ENCODE measurements around the gene FREM2.

FREM2 gene

GRCh38 chr13:38824342-38824741 is 137.5 kb downstream of the FREM2 start:
- TF ChIP-seq ZNF626 (tag by site-specific recombination; IDR thresholded peaks at IDR 0.05) (no peak), ZNF239 (tag by site-specific recombination; IDR thresholded peaks at IDR 0.05) (no peak)
- TF ChIP-seq, protein P1, sequence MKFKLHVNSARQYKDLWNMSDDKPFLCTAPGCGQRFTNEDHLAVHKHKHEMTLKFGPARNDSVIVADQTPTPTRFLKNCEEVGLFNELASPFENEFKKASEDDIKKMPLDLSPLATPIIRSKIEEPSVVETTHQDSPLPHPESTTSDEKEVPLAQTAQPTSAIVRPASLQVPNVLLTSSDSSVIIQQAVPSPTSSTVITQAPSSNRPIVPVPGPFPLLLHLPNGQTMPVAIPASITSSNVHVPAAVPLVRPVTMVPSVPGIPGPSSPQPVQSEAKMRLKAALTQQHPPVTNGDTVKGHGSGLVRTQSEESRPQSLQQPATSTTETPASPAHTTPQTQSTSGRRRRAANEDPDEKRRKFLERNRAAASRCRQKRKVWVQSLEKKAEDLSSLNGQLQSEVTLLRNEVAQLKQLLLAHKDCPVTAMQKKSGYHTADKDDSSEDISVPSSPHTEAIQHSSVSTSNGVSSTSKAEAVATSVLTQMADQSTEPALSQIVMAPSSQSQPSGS (tag by site-specific recombination; IDR thresholded peaks at IDR 0.05; ENCODE audit: low read depth) = no peak
- TF ChIP-seq, protein P2, sequence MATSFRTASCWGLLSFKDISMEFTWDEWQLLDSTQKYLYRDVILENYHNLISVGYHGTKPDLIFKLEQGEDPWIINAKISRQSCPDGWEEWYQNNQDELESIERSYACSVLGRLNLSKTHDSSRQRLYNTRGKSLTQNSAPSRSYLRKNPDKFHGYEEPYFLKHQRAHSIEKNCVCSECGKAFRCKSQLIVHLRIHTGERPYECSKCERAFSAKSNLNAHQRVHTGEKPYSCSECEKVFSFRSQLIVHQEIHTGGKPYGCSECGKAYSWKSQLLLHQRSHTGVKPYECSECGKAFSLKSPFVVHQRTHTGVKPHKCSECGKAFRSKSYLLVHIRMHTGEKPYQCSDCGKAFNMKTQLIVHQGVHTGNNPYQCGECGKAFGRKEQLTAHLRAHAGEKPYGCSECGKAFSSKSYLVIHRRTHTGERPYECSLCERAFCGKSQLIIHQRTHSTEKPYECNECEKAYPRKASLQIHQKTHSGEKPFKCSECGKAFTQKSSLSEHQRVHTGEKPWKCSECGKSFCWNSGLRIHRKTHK (tag by site-specific recombination; IDR thresholded peaks at IDR 0.05) = no peak
- ChIA-PET POLR2A (no interaction called here), CTCF (no interaction called here)
- Histone ChIP-seq H3K27ac (ENCODE audit: extremely low read depth, low read depth, low read length) (no peak overlapping the region), H3K36me3 (ENCODE audit: control insufficient read depth in 2 of 2, insufficient read depth in 1 of 2, low read length in 2 of 2) (no peaks in the 10 kb centered on the region), H3K9me3 (ENCODE audit: control insufficient read depth, insufficient read depth, low read depth, low read length) (no peaks in the 10 kb centered on the region), H3K4me3 (ENCODE audit: low read depth, low read length) (no peak overlapping the region), H3K4me1 (ENCODE audit: control insufficient read depth, insufficient read depth, low read length) (no peaks in the 10 kb centered on the region)

DNA sequence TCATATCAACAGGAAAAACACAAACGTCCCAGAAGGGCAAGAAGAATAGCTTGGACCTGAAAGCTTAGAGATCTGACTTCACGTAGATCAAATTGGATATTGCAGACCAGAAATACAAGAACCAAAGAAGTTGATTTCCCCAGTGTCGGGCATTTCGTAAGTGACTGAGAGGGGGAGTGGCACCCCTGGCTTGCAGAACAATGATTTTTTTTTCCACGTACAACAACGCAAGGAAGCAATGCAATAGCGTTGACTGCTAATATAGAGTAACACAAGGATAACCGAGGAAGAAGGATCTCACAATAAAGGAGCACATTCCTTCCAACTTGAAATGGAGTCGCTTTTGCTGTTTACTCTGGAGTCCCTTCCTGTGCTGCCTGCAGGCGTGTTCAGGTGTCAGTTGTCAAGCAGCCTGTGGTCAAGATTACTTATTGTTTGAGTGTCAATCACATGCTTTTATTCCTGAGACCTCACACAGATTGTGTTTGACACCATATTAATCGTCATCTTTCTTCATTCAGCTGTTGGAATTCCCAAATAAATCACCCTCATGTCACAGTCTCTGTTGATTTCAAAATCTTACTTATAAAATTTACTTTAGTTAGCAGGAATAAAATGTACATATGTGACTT is 139.4 kb downstream of the FREM2 start:
- CTCF ChIA-PET = no interaction called here
- Histone ChIP-seq H3K36me3 (ENCODE audit: control insufficient read depth in 2 of 2, insufficient read depth in 1 of 2, low read length in 2 of 2) (no peaks in the 10 kb centered on the region), H3K9me3 (ENCODE audit: control insufficient read depth, insufficient read depth, low read depth, low read length) (no peaks in the 10 kb centered on the region), H3K4me3 (ENCODE audit: low read depth, low read length) (no peak overlapping the region), H3K4me1 (ENCODE audit: control insufficient read depth, insufficient read depth, low read length) (no peaks in the 10 kb centered on the region), H3K27ac (ENCODE audit: extremely low read depth, low read depth, low read length) (no peak overlapping the region)
- POLR2A ChIA-PET = no interaction called here
- TF ChIP-seq PRDM1 (tag by site-specific recombination; IDR thresholded peaks at IDR 0.05) (no peak), ZNF112 (tag by site-specific recombination; IDR thresholded peaks at IDR 0.05) (no peak), ZNF624 (tag by site-specific recombination; IDR thresholded peaks at IDR 0.05) (no peak), ZNF280C (tag by site-specific recombination; IDR thresholded peaks at IDR 0.05) (no peak), ZNF248 (tag by site-specific recombination; IDR thresholded peaks at IDR 0.05) (no peak), ZNF175 (tag by site-specific recombination; IDR thresholded peaks at IDR 0.05) (no peak), ZNF19 (tag by site-specific recombination; IDR thresholded peaks at IDR 0.05; ENCODE audit: low read depth) (no peak), ZNF747 (tag by site-specific recombination; IDR thresholded peaks at IDR 0.05) (no peak), ZNF221 (tag by site-specific recombination; IDR thresholded peaks at IDR 0.05; ENCODE audit: borderline replicate concordance) (no peak), ZNF701 (tag by site-specific recombination; IDR thresholded peaks at IDR 0.05) (no peak), MEIS1 (CRISPR knock-in tag; IDR thresholded peaks at IDR 0.05; ENCODE audit: borderline replicate concordance) (no peak), ZNF626 (tag by site-specific recombination; IDR thresholded peaks at IDR 0.05) (no peak)
- TF ChIP-seq, protein P1 (tag by site-specific recombination; IDR thresholded peaks at IDR 0.05; ENCODE audit: low read depth) = no peak
